ENCODE data around the gene C6orf89.

Gene C6orf89

DNA sequence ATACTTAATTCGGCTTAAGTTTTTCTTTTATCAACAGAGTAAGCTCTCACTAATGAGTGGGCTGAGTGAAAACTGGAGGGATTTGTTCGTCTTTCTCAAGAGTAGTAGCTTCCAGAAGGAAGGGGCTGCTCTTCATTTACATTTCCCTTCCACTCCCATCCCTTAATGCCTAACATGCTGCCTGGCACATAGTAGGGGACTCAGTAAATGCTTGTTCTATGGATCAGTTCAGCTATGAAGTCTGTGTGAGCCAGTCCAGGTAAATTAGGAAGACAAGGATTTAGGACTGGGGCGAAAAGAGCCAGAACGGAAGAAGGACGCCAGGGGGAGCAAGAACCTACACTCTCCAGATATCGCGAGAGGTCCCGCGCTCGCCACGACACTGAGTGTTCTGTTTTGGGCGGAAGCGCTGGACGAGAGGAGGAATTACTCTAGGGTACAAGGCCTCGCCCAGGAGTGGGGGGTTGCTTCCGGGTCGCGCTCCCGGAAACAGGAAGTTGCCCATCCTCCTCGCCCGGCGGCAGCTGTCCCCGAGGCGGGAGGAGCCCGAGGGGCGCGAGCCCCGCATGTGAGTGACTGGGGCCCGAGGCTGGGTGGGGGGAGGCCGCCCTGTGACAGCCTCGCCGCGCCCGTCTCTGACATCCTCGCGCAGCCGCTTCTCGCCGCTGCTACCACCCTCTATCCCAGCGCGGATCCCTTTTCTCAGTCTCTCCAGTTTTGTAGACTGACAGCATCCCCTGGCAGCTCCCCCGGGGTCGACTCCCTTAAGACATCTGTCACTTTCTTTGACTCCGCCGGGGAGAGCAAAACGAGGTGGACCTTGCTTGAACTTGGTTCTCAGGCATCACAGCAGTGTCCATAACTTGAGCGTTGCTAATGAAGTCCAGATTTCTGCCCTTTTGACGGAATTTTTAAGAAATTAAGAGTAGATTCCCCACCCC, at the start of gene C6orf89:
TSS of gene C6orf89 (plus strand) at position 492 of the 941 bp plus-strand sequence. CDS start 13,493 bp downstream, outside the sequence.
- peak; percentile 98 for DNase-seq

- DNase-seq, result no peak
These were observed 49.4 kb upstream of the C6orf89 start for GRCh38 chr6:36836111-36837021.

GRCh38 chr6:36837022-36837339, 48.8 kb upstream of the C6orf89 start:
- DNase-seq, result no peak

DNA sequence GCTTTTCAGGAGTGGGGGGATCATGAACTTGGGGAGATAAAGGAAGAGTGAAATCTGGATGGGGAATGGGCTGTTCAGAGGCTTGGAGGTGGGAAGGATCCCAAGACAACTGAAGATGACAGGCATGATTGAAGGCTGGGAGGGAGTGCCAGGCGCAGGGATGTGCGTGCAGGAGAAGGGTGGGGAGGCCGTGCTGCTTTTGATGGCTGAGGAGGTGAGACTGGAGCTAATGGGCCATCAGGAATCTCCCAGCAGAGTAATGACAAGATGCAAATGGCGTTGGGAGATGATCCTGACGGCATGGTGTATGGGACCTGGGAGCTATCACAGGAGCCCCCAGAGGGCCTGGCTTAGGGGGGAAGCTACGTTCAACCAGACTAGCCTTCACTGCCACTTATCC, 48.1 kb upstream of the C6orf89 start:
- no peak for DNase-seq

GRCh38 chr6:36838896-36839748, 46.6 kb upstream of the C6orf89 start, which contains the start of gene CPNE5:
CPNE5 (minus strand) TSS chr6:36839444; CDS start chr6:36839377, 67 bp downstream.
- no peak for DNase-seq

- peak; percentile 57 for DNase-seq
These were observed 45.9 kb upstream of the C6orf89 start for GRCh38 chr6:36839749-36840431.

DNA sequence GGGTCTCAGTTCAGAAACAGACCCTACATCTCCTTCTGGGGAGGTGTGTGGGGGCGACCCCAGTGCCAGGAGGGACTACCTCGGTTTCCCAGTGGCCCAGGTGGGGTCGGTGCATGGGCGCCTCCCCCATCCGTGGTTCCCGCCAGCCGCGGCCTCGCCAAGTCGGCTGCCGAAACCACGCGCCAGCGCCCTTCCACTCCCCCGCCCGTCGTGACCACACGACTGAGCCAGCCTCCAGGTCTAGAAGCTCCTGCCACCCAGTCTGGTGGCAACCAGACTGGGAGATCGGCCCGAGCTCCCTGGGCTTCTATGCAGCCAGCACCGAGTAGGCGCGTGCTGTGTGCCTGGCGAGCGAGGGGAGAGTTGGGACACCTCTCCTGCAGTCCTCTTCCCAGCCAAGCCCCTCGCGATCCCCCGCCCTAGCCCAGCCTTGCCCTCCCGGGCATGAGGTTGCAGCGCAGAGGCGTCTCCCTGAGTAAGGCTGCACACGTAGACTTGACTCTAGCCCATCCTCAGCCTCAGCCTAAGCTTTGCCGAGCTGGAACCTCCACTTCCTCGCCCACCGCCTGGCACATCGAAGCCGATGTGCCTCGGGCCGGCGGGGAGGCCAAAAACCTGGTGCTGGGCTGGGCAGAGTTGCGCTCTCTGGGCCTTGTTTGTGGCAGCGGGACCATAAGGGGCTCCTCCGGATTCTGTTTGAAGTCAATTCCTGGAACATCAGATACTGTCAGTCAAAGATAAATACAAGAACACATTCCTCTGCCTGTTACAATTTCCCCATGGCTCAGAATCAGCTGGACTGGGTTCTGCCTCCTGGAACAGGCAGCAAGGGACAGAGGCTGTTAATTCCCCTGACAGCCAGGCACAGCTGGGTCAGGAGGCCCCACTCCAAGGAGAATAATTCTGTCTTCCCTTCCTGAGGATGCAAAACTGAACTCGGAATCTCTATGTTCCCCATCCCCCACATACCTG, 45.0 kb upstream of the C6orf89 start:
- no peak for DNase-seq

- no peak for DNase-seq
These were observed 44.0 kb upstream of the C6orf89 start for GRCh38 chr6:36841756-36842155.

DNA sequence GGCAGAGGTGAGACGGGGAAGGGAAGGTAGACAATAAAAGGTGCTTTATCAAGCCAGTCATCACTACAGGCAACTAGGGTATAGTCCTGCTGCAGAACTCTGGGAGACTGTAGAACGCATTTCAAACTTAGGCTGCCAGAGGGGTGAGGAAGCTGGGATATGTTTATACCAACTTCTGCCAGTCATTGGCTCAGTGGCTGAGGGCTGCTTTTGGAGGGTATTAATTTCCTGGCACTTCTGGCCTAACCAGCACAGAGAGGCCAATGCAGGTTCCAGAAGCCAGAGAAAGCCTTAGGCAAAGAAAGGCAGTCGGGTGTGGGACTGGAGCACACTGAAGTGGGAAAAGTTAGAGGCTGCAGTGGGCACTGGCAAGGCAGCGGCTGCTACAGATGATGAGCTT, 42.6 kb upstream of the C6orf89 start:
- DNase-seq, result no peak

- no peak for DNase-seq
These were observed 41.3 kb upstream of the C6orf89 start for GRCh38 chr6:36844232-36845170.

DNA sequence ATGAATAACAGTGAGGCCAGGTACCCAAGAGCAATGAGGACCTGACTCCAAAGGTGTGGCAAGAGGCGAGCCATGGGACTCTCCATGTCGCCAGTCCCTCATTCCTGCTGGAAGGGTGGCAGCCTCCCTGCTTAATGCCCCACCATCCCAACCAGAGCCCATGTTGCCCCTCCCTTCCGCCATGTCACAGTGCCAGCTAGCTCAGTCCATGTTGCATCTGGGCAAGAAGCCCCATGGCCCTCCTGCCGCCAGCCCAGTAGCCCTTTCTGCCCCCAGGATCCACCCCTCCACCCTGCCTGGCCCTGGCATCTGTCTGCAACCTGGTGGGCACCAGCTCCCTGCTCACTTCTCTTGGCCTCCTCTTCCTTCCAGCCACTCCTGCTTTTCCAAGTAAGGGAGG, 40.5 kb upstream of the C6orf89 start:
- no peak for DNase-seq

DNA sequence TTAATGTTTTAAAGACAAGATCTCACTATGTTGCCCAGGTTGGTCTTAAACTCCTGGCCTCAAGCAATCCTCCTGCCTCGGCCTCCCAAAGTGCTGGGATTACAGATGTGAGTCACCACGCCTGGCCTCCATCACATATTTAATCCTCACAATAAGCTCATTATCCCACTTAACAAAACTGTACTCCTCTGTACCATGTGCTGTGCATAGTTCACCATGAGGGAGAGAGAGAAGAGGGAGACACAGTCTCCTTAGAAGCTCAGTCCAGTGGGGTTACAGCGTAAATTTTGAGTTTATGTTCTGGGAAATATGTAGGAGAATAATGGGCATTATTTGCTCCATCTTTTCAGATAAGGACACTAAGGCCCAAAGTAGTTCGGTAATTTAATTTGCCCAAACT, 38.6 kb upstream of the C6orf89 start:
- DNase-seq, result no peak

- no peak for DNase-seq
These were observed 37.8 kb upstream of the C6orf89 start for GRCh38 chr6:36847991-36848390.

- DNase-seq, result no peak
These were observed 36.9 kb upstream of the C6orf89 start for GRCh38 chr6:36848658-36849441.

- no peak for DNase-seq
These were observed 35.7 kb upstream of the C6orf89 start for GRCh38 chr6:36850021-36850420.

DNA sequence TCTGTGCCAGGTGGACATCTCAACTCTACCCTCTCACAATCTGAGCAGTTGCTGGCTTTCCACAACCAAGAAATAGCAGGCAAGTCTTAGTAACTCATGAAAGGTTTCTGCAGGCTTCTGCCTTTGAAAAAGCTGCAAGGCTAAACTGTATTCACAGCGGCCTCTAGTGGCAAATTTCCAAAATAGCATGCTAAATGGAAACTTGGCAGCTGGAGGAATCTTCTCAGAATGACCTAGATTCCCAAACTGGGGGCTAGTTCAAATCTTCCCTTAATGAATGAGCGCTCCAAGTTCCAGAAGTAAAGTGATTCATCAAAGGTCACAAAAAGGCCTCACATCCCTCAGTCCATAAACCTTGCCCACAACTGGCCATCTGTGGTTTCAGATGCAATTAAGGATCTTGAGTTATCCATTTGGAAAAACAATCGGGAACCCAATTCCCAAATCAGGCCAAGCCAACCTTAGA, 34.6 kb upstream of the C6orf89 start:
- DNase-seq, result peak; percentile 72

DNA sequence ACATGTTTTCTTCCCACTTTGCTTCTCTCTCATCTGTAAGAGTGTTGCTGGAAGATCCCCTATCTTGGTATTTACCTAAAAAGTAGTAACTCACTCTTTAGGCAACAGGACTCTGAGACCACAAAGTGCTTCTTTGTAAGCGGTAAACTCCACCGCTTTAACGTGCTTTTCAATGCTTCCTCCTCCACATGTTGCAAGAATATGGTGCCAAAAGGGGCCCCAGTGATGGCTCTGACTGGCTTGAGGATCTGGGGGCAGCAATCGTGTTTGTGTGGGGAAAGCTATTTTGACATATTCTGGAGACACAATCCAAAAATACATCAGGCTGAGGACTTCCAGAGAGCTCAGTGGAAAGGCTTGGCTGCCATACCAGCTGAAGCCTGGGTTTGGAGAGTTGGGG, 34.1 kb upstream of the C6orf89 start:
- no peak for DNase-seq

- DNase-seq, result peak; percentile 63
These were observed 33.1 kb upstream of the C6orf89 start for GRCh38 chr6:36852481-36853147.

Data from fibroblast of skin of right biceps (primary cell).